Endothelial cell (in vitro differentiated cells): ENCODE data around the gene DENND2A. TPM values are rescaled to one million over a fixed set of nuclear protein-coding genes. Genes with fewer than 3 reads are reported as not detected.

ENCODE experiments used
- DNase-seq: peaks from one replicate; pipeline ENCODE4 v3.0.0; 2021; ENCODE audit warnings: low spot score
- H3K27ac Mint-ChIP-seq: one replicate; pipeline ENCODE4 v1.8.0; 2021; ENCODE audit warnings: mixed read lengths, inconsistent platforms; ENCODE audit not compliant: unreplicated experiment
- H3K27me3 Mint-ChIP-seq: one replicate; pipeline ENCODE4 v1.8.0; 2021; ENCODE audit warnings: mild to moderate bottlenecking, moderate library complexity, mixed read lengths, inconsistent platforms; ENCODE audit not compliant: unreplicated experiment
- H3K36me3 Mint-ChIP-seq: one replicate; pipeline ENCODE4 v1.8.0; 2021; ENCODE audit warnings: mild to moderate bottlenecking, low read depth, mixed read lengths, inconsistent platforms; ENCODE audit not compliant: unreplicated experiment
- H3K4me1 Mint-ChIP-seq: one replicate; pipeline ENCODE4 v1.8.0; 2021; ENCODE audit warnings: mild to moderate bottlenecking, mixed read lengths, inconsistent platforms; ENCODE audit not compliant: unreplicated experiment
- H3K4me3 Mint-ChIP-seq: one replicate; pipeline ENCODE4 v1.8.0; 2021; ENCODE audit warnings: mild to moderate bottlenecking, mixed read lengths, inconsistent platforms; ENCODE audit not compliant: unreplicated experiment
- H3K9me3 Mint-ChIP-seq: one replicate; pipeline ENCODE4 v1.8.0; 2021; ENCODE audit warnings: mixed read lengths, inconsistent platforms; ENCODE audit not compliant: unreplicated experiment
- total RNA-seq: library from RNA; stranded (reverse); fragmentation: NEBNext Ultra II Directional; extraction: Animal tissue kit (Norgen Biotek cat#: 25700); gene quantifications from one replicate; pipeline ENCODE4 v1.2.1, GENCODE V29; 2021; ENCODE audit not compliant: unreplicated experiment
- TF ChIP-seq, protein P1 (sequence below): fragments of 200-600 bp; sonication (generic); IDR thresholded peaks from one replicate; pipeline ENCODE4 v1.5.0; 2021; ENCODE audit warnings: antibody characterized with exemption; ENCODE audit not compliant: unreplicated experiment

Gene DENND2A
- total RNA-seq, 1 donor from 2014 or later: 41.0 TPM

DNA sequence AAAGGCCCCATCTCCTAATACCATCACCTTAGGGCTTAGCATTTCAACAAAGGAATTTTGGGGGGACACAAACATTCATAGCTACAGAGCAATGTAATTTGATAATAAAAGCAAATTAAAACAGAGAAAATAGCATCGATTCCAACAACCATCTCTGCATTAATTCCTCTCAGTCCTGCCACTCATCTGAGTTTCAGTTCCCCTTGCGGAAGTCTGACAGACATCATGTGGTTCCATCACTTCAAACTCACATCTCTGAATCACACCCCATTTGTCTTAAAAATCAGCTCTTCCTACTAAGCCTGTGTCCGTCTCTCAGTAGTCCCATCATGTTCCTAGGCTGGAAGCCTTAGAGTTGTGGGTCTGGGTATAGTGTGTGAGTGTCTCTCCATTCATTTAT is 35.7 kb upstream of the DENND2A start:
- Mint-ChIP-seq H3K4me1 (peaks cover 36% of the 10 kb centered on the region), H3K36me3 (peaks cover 36% of the 10 kb centered on the region), H3K27ac (no peak overlapping the region), H3K9me3 (no peaks in the 10 kb centered on the region), H3K27me3 (peaks cover 9% of the 10 kb centered on the region), H3K4me3 (peak overlapping the region; percentile 63)
- TF ChIP-seq, protein P1, sequence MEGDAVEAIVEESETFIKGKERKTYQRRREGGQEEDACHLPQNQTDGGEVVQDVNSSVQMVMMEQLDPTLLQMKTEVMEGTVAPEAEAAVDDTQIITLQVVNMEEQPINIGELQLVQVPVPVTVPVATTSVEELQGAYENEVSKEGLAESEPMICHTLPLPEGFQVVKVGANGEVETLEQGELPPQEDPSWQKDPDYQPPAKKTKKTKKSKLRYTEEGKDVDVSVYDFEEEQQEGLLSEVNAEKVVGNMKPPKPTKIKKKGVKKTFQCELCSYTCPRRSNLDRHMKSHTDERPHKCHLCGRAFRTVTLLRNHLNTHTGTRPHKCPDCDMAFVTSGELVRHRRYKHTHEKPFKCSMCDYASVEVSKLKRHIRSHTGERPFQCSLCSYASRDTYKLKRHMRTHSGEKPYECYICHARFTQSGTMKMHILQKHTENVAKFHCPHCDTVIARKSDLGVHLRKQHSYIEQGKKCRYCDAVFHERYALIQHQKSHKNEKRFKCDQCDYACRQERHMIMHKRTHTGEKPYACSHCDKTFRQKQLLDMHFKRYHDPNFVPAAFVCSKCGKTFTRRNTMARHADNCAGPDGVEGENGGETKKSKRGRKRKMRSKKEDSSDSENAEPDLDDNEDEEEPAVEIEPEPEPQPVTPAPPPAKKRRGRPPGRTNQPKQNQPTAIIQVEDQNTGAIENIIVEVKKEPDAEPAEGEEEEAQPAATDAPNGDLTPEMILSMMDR: no peak
- DNase-seq: no peak

DNA sequence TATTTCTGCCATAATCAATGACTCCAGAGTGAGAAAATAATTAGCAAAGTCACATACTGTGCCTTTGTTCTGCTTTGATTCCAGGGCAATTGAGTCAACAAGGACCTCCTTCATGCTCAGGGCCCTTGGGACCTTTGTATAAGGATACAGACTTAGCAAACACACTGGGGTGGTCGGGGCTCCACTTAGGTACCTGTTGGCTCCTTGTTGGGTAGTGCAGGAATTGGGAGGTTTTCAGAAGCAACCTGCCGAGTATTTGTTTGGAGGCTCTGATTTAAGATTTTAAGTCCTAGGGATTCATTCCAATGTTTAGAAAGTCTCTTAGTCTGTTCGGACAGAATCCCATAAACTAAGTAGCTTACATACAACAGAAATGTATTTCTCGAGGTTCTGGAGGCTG is 35.1 kb upstream of the DENND2A start:
- Mint-ChIP-seq H3K4me1 (peaks cover 33% of the 10 kb centered on the region), H3K27ac (no peak overlapping the region), H3K9me3 (no peaks in the 10 kb centered on the region), H3K4me3 (peak overlapping the region; percentile 51), H3K36me3 (peaks cover 32% of the 10 kb centered on the region), H3K27me3 (peaks cover 9% of the 10 kb centered on the region)
- DNase-seq: no peak
- TF ChIP-seq, protein P1: no peak

DNA sequence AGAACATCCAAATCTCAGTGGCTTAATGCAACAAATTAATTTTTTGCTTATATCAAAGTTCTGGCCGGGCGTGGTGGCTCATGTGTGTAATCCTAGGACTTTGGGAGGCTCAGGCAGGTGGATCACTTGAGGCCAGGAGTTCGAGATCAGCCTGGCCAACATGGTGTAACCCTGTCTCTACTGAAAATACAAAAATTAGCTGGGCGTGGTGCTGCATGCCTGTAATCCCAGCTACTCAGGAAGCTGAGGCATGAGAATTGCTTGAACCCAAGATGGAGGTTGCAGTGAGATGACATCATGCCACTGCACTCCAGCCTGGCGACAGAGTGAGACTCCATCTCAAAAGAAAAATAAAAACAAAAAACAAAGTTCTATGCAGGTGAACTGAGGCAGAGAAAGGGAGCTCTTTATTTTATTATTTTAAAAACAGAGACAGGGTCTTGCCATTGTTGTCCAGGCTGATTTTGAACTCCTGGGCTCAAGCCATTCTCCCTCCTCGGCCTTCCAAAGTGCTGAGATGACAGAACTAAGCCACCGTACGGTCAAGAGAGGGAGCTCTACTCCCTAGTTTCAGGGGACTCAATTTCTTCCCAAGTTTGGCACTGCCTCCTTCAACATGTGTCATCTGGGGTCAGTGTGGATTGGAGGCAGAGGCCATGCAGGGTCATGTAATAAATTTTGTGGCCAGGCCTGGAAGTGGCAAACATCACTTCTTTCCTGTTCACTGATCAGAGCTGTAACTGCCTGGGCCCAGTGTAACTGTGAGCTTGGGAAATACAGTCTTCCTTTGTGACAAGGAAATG is 34.5 kb upstream of the DENND2A start:
- Mint-ChIP-seq H3K9me3 (no peaks in the 10 kb centered on the region), H3K36me3 (peaks cover 30% of the 10 kb centered on the region), H3K27me3 (peaks cover 9% of the 10 kb centered on the region), H3K4me3 (peak overlapping the region; percentile 84), H3K4me1 (peaks cover 32% of the 10 kb centered on the region), H3K27ac (peak overlapping the region; percentile 77)
- DNase-seq: peak; percentile 44
- TF ChIP-seq, protein P1: no peak

DNA sequence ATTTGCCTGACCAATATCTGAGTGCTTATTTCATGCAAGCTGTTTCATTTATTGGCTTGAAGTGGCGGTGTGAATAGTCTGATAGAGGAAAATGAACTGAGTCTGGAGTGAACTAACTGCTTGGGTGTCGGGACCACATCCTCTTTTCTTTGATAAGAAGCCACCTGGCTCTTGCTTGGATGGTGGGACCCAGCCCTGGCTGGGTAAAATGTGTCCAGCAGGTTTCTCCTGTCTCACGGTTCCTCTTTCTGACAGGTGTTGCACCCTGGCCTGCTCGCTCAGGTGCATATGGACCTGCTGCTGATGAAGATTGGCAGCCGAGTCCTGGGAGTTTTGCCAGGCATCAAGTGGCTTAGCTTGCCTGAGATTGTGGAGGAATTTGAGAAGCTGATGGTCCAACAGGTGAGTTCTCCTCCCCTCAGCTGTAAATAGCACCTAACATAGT is 33.8 kb upstream of the DENND2A start:
- H3K27me3 Mint-ChIP-seq: peaks cover 9% of the 10 kb centered on the region
- TF ChIP-seq, protein P1: no peak
- H3K4me1 Mint-ChIP-seq: peaks cover 32% of the 10 kb centered on the region
- H3K9me3 Mint-ChIP-seq: no peaks in the 10 kb centered on the region
- H3K36me3 Mint-ChIP-seq: peaks cover 25% of the 10 kb centered on the region
- H3K27ac Mint-ChIP-seq: no peak overlapping the region
- no peak for DNase-seq
- H3K4me3 Mint-ChIP-seq: peak overlapping the region; percentile 84

DNA sequence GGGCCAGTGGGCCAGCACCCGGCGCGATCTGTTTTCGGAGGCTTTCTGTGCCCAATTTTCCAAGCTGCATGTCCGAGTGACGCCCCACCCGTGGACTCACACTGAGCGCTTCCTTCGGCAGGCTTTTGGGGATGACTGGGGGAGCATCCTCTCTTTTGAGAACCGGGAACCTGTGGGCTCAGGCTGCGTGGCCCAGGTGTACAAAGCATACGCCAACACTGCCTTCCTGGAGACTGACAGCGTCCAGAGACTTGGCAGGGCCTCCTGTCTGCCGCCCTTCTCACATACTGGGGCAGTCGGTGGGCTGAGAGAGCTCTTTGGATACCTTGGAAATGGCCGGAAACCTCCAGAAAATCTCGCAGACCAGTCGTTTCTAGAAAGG is 33.2 kb upstream of the DENND2A start:
- Mint-ChIP-seq H3K9me3 (no peaks in the 10 kb centered on the region), H3K4me1 (peaks cover 32% of the 10 kb centered on the region), H3K4me3 (peak overlapping the region; percentile 84), H3K36me3 (peaks cover 19% of the 10 kb centered on the region), H3K27ac (no peak overlapping the region), H3K27me3 (peaks cover 9% of the 10 kb centered on the region)
- TF ChIP-seq, protein P1: no peak
- DNase-seq: no peak
